ENCODE measurements around the gene WDR36.

WDR36 gene

DNA sequence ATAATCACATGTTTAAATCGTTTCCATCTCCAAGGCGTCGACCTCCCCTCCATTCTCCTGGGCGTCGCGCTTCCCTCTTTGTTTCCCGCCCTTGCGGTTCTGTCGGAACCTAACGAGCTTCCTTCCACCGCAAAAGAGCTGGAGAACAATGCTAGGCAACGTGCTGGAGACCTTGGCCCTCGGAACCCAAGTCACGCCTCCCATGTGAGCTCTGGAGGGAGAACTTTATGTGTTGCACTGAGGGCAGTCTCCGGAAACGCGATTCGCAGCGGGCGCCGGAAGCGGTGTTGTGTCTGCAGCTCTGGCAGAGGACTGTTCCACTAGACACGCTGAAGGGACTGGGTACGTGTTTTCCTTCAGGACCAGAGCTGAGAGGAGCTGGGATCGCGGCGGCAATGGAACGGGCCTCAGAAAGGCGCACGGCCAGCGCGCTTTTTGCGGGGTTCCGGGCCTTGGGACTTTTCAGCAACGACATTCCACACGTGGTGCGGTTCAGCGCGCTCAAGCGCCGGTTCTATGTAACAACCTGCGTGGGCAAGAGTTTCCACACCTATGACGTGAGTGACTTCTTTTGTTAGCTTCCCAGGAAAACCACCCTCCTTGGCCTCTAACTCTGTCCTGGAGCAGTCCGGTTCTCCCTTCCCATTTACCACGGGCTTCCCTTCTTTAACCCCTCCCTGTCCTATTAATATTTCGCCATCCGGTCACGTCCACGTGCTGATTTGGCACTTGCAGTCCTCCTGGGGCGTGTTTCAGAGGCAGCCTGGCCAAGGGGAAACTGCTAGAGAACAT, at the start of gene WDR36:
Gene WDR36, plus strand, starts transcription at position 287 of the 792 bp plus-strand sequence. Its CDS starts 109 bp downstream, at position 396.
- in situ Hi-C loops (cut with MboI; ENCODE audit: low pct_unique_long_range_greater_than_20kb, low sequenced_read_pairs), result no loop called here
- DNase-seq, result peak; percentile 95

DNA sequence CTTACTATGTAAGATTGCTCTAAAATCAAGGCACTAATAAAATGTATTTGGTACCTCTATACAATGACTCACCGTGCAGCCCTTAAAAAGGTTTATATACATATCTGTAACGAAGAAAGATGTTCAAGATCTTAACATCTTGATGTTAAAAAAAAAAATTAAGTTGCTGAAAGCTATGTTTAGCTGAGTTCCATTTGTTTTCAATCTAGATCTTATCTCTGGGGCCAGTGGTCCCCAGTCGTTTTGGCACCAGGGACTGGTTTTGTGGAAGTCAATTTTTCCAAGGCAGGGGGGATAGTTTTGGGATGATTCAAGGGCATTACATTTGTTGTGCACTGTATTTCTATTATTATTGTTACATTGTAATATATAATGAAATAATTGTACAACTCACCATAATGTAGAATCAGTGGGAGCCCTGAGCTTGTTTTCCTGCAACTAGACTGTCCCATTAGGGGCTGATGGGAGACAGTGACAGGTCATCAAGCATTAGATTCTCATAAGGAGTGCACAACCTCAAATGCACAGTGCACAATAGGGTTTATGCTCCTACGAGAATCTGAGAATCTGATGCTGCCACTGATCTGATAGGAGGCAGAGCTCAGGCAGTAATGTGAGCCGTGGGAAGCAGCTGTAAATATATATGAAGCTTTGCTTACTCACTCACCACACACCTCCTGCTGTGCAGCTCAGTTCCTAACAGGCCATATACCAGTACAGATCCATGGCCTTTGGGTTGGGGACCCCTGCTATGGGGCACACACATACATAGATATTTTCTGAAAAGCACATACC, 48.2 kb upstream of the WDR36 start:
- no peak for DNase-seq
- in situ Hi-C loops (cut with MboI; ENCODE audit: low pct_unique_long_range_greater_than_20kb, low sequenced_read_pairs), result no loop called here

DNA sequence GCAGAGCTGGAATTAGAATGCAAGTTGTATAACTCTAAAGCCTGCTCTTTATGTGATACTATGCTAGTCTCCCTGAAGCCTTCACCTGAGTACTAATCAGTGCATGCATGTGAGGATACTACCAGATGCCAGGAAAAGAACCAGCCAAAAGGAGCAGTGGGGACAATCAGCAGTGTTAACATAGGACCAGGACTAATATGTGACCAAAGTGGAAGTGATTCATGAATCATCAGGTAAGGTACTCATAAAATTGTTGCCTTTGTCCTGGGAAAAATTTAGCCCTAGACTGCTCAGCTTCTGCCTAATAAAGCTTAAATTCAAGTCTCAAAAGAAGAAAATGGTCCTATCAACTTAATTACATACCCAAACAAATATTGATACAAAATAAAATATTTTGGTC, 34.1 kb upstream of the WDR36 start:
- DNase-seq, result no peak
- in situ Hi-C loops (cut with MboI; ENCODE audit: low pct_unique_long_range_greater_than_20kb, low sequenced_read_pairs), result no loop called here

DNA sequence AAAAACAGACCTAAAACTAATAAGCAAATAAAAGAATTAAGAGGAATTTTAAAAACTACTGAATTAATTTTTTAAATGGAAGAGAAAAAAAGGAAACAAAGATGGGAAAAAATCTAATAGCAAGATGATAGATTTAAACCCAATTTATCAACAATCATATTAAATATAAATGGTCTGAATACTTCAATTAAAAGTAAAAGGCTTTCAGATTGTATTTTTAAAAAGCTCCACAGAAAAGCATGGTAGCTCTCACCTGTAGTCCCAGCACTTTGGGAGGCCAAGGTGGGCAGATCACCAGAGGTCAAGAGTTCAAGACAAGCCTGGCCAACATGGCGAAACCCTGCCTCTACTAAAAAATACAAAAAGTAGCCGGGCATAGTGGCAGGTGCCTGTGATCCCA, 32.0 kb upstream of the WDR36 start:
- DNase-seq, result no peak
- in situ Hi-C loops (cut with MboI; ENCODE audit: low pct_unique_long_range_greater_than_20kb, low sequenced_read_pairs), result no loop called here

DNA sequence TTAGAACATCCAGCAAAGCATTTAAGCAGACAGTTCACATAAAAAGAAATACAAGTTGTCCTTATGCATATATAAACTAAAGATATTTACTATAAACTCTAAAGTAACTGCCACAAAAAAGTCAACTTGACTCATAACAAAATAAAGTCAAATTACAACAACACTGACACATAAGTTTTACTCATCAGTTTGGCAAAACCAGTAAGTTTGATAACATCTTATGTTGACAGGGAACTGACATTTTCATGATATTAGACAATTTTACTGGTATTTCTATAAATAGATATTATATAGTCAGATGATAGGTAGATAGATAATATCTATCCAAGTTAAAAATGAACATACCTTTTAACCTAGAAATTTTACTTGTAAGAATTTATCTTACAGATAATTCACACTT, 30.5 kb upstream of the WDR36 start:
- DNase-seq, result no peak
- in situ Hi-C loops (cut with MboI; ENCODE audit: low pct_unique_long_range_greater_than_20kb, low sequenced_read_pairs), result no loop called here

DNA sequence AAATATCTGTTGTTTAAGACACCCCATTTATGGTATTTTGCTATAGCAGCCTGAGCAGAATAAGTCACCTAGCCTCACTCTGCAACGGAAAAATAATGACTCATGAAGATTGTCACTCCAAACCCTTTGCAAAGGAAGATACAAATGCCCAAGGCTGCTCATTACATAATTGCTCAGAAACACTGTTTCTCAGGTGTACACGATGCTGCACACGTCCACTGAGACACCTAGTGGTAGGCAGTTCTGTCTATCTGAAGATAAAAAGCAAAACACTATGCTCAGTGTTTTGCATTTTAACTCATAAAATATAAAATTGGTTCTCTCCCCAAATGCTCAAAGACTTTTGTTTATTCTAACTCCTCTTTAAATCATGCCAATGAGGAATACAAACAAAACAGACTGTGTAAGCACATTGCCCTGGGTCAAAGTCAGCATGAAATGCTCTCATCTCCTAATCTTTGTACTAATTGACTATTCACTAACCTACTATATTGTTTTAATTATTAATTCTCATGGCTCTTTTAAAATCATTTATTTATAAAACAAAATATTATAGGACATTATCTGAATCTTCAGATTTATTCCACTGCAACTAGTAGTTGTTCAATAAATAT, 28.3 kb upstream of the WDR36 start:
- DNase-seq, result no peak
- in situ Hi-C loops (cut with MboI; ENCODE audit: low pct_unique_long_range_greater_than_20kb, low sequenced_read_pairs), result no loop called here

DNA sequence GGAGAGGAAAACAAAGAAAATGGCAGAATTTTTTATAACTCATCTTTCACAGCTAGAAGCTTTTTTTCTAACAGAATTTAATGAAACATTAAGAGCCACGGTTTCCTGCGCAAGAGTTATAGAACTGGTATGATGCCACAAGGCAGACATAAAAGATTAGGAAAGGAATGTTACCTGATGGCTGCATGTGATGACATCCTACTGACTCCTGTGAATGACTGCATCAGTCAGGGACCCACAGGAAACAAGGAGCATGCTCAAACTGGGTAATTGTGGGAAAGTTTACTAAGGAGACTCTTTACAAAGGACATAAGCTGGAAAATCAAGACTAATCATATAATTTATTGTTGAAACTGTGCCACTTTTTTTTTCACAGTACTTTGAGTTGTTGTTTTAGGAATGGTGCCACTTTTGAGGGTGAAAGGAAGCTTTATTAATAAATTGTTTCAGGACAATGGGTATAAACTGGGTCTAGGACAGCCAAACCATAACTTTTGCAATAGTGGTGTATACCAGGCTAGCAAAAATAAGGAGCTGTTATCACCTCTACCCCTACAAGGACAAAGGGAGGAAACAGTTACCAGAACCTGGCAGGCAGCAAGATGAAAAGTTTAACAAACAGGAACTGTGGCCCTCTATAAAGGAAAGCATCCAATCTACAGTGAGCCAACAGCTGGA, 25.7 kb upstream of the WDR36 start:
- DNase-seq, result no peak
- in situ Hi-C loops (cut with MboI; ENCODE audit: low pct_unique_long_range_greater_than_20kb, low sequenced_read_pairs), result no loop called here

DNA sequence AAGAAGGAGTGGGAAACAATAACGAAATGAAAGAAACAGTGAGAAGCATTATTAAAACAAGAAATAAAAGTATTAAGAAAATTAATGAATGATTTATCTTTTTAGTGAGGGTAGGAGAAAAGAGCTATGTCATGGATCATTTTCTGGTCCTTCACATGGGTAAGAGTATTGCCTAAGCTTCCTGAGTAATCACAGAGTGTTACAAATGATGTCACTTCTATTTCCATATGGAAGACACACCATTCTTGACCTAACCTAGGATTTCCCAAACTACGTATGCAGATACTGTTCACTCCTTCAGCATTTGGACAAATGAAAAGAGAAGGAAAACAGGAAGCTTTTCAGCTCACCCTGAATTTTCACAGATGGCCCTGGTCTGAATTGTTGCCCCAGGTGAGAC, 23.9 kb upstream of the WDR36 start:
- in situ Hi-C loops (cut with MboI; ENCODE audit: low pct_unique_long_range_greater_than_20kb, low sequenced_read_pairs), result no loop called here
- DNase-seq, result no peak

DNA sequence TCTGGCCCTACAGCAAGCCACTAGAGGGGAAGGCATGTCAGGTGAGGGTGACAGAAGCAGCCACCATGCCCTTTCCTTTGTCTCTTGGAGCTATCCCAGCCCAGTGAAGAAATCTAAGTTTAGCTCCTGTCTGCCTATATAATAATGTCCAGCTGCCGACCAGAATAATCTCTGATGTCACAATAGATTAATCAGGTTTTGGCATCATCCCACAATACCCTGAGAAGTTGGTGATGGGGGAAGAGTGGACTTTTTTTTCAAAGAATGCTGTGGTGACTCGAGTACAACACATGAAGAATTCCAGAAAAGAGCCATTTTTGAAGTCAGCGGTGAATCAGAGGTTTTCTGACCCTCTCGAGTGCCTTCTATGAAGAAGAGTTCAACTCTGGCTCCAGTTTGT, 22.3 kb upstream of the WDR36 start:
- in situ Hi-C loops (cut with MboI; ENCODE audit: low pct_unique_long_range_greater_than_20kb, low sequenced_read_pairs), result no loop called here
- DNase-seq, result no peak

DNA sequence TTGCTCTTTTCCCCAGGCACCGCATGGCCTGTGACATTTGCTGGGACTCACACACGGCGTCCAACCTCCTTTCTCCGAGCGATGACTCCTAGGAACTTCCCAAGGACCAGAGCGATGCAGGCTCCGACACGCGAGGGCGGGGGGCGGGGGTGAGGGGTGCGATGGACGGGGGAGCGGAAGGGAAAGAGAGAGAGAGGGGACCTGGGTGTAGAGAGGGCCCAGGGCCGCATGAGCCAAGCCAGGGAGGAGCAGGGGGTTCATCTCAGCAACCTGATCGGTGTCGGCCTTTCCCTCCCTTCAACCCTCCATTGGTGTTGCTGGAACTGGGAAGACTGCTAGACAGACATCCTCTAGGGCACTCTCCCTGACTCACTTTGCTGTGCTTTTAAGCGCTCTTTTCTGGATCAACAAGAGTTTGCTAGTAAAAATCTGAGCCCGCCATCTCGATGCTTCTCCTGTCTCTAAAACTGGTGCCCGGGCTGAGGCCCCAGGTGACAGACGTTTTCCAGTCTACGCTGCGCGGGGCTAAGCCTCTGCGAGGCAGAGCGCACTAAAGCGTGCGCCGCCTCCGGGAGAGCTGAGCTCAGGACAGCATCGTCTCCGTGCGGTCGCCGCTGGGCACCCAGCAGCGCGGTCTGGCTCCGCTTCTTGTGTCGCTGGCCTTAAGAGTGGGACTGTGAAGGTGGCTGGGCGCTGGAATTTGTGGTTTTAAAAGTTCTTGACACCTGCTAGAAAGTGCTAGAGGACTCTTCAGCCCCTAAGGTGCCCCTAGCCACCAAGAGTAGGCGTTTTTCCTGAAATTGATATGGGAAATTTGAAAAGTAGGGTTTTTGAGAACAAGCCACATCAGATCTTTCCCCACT, 21.6 kb upstream of the WDR36 start:
- DNase-seq, result no peak
- in situ Hi-C loops (cut with MboI; ENCODE audit: low pct_unique_long_range_greater_than_20kb, low sequenced_read_pairs), result no loop called here

DNA sequence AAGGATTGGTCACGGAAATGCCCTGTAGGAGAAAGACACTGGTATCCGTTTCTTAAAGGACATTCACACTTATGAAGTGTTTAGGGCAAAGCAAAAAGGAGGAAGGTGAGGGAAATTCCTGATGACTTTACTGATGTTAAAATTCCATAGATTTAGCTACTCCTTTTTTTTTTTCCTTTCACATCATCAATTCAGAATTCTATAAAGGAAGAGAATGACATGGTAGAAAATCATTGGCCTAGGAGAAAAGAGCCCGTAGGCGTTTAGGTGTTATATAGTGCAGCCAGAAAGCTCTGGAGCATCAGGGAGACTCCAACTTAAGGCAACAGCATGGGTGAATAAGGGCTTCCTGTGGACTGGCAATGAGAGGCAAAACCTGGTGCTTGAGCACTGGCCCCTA, 20.7 kb upstream of the WDR36 start, which contains the start of gene TSLP:
Gene TSLP, plus strand, starts transcription at position 301 of the 400 bp plus-strand sequence. CDS start 178 bp downstream, outside the sequence.
- in situ Hi-C loops (cut with MboI; ENCODE audit: low pct_unique_long_range_greater_than_20kb, low sequenced_read_pairs), result no loop called here
- no peak for DNase-seq

DNA sequence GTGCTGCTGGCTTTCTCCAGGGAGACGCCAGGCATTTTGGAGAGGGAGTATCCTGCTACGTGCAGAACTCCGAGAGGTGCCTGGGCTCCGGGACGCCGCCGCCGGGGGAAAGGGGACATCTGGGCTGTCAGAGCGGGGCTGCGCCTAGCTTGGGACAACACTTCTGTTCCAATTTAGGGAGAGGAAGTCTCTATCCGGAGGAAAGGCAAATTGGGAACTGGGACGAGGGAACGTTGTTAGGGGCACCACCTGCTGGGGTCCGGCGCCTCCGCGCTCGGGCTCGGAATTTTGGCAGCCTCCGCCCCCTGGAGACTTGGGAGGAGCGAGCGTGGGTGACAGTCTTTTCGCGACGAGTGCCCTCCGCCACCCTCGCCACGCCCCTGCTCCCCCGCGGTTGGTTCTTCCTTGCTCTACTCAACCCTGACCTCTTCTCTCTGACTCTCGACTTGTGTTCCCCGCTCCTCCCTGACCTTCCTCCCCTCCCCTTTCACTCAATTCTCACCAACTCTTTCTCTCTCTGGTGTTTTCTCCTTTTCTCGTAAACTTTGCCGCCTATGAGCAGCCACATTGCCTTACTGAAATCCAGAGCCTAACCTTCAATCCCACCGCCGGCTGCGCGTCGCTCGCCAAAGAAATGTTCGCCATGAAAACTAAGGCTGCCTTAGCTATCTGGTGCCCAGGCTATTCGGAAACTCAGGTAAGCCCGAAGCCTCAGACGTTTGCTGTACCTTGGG, 19.0 kb upstream of the WDR36 start:
- in situ Hi-C loops (cut with MboI; ENCODE audit: low pct_unique_long_range_greater_than_20kb, low sequenced_read_pairs), result no loop called here
- peak; percentile 92 for DNase-seq

DNA sequence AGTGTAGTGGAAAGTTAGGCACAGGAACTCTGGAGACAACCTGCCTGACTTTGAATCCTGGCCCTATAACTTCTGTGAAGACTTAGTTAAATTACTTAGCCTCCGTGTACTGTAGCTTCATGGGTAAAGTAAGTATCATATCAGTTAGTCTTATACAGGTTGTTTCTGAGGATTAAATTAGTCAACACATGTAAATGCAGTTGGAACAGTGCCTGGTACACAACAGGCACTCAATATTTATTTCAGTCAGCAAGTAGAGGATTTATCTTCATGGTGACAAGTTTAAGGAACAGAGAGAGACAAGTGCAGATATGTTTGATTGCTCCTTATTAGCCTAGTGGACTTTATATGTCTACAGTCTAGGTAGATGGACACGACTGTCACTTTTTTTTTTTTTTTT, 17.9 kb upstream of the WDR36 start:
- DNase-seq, result no peak
- in situ Hi-C loops (cut with MboI; ENCODE audit: low pct_unique_long_range_greater_than_20kb, low sequenced_read_pairs), result no loop called here

DNA sequence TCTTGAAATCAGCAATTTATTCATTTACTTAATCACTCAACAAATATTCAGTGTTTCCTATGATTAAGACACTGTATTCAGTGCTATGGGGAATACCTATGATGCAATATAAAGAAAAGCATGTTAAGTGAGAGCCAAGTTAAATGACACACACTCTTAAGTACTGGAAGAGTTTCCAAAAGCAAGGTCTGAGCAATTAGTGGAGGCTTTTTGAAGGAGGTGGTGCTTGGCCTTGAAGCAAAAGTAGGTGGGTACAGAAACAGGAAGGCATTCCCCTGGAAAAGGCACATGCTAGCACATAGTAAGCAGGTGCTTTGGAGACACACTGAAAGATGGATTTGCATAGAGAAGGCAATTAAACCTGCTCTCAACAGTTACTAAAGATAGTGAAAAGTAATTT, 16.6 kb upstream of the WDR36 start:
- no peak for DNase-seq
- in situ Hi-C loops (cut with MboI; ENCODE audit: low pct_unique_long_range_greater_than_20kb, low sequenced_read_pairs), result no loop called here

DNA sequence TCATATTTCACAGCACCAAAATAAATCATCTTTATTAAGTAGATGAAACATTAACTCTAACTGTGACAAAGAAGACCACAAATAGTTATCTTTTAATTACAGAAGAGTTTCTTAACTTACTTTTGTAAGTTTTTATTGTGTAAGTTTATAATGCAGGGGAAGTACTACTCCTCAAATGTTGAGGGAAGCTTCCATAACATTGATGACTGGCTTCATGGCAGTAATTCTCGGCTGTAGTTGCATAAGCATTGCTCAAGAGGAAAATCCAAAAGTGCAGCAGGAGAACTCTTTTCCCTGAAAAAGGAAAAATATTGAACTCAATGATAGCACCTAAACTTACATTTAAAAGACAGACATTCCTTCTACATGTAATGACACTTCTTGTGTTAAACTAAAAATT, 16.1 kb upstream of the WDR36 start:
- in situ Hi-C loops (cut with MboI; ENCODE audit: low pct_unique_long_range_greater_than_20kb, low sequenced_read_pairs), result no loop called here
- no peak for DNase-seq

DNA sequence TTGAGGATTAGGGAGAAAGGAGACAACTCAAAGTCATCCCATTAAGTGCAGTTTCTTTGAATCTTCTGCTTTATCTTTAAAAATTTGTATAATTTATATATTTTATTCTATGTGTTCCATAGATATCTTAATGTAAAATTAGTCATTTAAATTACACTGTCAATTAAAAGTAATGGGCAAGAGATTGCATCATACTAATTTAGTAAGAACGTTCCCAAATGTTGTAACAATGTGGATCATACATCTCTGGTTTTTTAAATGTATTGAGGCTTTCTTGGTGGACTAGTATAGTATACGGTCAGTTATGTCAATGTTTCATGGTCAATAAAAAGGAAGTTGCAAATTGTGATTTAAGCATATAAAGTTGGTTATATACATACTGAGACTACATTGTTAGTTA, 14.5 kb upstream of the WDR36 start:
- in situ Hi-C loops (cut with MboI; ENCODE audit: low pct_unique_long_range_greater_than_20kb, low sequenced_read_pairs), result no loop called here
- DNase-seq, result no peak

DNA sequence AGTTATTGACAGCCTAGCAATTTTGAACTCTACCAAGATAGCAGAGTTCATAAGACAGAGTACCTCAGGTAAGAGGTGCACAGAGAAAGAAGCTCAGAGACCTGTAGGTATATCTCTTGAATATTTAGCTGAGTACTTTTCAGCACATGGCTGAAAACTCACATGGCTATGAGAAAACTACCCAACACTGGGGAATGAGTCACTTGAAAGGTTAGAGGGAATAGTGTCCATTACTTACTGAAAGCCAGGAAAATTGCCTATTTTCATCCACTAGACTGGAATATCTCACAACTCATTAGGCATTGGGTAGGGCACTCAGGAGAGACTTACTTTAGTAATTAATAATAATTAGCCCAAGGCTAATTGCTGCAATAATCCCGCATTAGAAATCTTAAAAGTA, 12.3 kb upstream of the WDR36 start:
- DNase-seq, result no peak
- in situ Hi-C loops (cut with MboI; ENCODE audit: low pct_unique_long_range_greater_than_20kb, low sequenced_read_pairs), result no loop called here

DNA sequence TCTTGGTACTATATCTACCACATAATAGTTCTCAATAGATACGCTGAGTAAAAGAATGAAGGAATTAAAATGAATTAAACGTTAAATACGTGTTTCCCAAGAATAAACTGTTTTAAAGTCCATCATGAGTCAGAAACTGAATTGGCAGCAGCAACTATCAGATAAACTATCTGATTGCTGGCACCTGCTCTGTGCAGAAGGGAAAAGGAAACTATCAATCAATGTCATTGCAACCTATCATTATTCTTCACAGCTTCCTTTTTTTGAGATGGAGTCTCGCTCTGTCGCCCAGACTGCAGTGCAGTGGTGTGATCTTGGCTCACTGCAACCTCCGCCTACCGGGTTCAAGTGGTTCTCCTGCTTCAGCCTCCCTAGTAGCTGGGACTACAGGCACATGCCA, 8.8 kb upstream of the WDR36 start:
- peak; percentile 87 for DNase-seq
- in situ Hi-C loops (cut with MboI; ENCODE audit: low pct_unique_long_range_greater_than_20kb, low sequenced_read_pairs), result no loop called here

Measured in KBM-7 (cell line).